ENCODE data around the gene TBC1D3I.
"Not testable (repeated sequence)": the region's sequence is repeated elsewhere in the genome, so short reads cannot be mapped to it uniquely, and the experiment has no call there.

TBC1D3I gene

GRCh38 chr17:36264470-36264869 lies at the start of gene TBC1D3I:
Gene TBC1D3I (minus strand): TSS chr17:36264570. CDS start chr17:36262985, 1,585 bp downstream.
- DNase-seq, result not testable (repeated sequence)

- not testable (repeated sequence) for DNase-seq
Observed at GRCh38 chr17:36295161-36295560, 30.8 kb upstream of the TBC1D3I start.

GRCh38 chr17:36289965-36290612 lies 25.7 kb upstream of the TBC1D3I start:
- not testable (repeated sequence) for DNase-seq

- not testable (repeated sequence) for DNase-seq
Observed at GRCh38 chr17:36284219-36284618, 19.8 kb upstream of the TBC1D3I start.

GRCh38 chr17:36283256-36283655 lies 18.9 kb upstream of the TBC1D3I start:
- DNase-seq, result not testable (repeated sequence)

- DNase-seq, result not testable (repeated sequence)
Observed at GRCh38 chr17:36242046-36242445, 22.3 kb downstream of the TBC1D3I start.

- not testable (repeated sequence) for DNase-seq
Observed at GRCh38 chr17:36229644-36230043, 34.7 kb downstream of the TBC1D3I start.

- DNase-seq, result not testable (repeated sequence)
Observed at GRCh38 chr17:36222967-36223366, 41.4 kb downstream of the TBC1D3I start.

GRCh38 chr17:36221581-36222100 lies 42.7 kb downstream of the TBC1D3I start:
- DNase-seq, result not testable (repeated sequence)

GRCh38 chr17:36220737-36221580 lies 43.4 kb downstream of the TBC1D3I start:
- DNase-seq, result not testable (repeated sequence)

GRCh38 chr17:36219556-36219955 lies 44.8 kb downstream of the TBC1D3I start:
- DNase-seq, result not testable (repeated sequence)

- not testable (repeated sequence) for DNase-seq
Observed at GRCh38 chr17:36215406-36216308, 48.7 kb downstream of the TBC1D3I start.

GRCh38 chr17:36214918-36215317 lies 49.5 kb downstream of the TBC1D3I start:
- no peak for DNase-seq

- DNase-seq, result no peak
Observed at GRCh38 chr17:36213695-36214094, 50.7 kb downstream of the TBC1D3I start.

- DNase-seq, result no peak
Observed at GRCh38 chr17:36212966-36213365, 51.4 kb downstream of the TBC1D3I start.

- DNase-seq, result no peak
Observed at GRCh38 chr17:36212272-36212605, 52.1 kb downstream of the TBC1D3I start.

- DNase-seq, result not testable (repeated sequence)
Observed at GRCh38 chr17:36211484-36212271, 52.7 kb downstream of the TBC1D3I start.

- DNase-seq, result not testable (repeated sequence)
Observed at GRCh38 chr17:36210439-36211211, 53.7 kb downstream of the TBC1D3I start, which contains the start of gene CCL4L2. Gene CCL4L2 (plus strand): TSS chr17:36211063.

- DNase-seq, result no peak
Observed at GRCh38 chr17:36209575-36209974, 54.8 kb downstream of the TBC1D3I start.

- not testable (repeated sequence) for DNase-seq
Observed at GRCh38 chr17:36207383-36207782, 57.0 kb downstream of the TBC1D3I start.

- not testable (repeated sequence) for DNase-seq
Observed at GRCh38 chr17:36206486-36206821, 57.9 kb downstream of the TBC1D3I start.
